ENCODE results near the gene TPCN1.

Gene TPCN1

DNA sequence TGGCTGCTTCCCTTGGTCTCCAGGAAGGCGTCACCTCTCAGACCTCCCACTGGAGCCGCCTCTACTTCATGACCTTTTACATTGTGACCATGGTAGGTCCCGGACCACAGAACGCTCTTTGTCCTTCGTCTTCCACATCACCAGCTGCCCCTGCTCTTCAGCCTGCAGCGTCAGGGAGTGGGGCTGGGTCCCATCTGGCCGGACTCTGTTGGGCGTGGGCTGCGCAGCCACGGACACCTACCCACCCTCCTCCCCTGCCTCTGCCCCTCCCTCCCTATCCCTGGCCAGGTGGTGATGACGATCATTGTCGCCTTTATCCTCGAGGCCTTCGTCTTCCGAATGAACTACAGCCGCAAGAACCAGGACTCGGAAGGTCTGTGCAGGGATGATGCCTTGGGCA lies 70.3 kb downstream of the TPCN1 start:
- no peak for DNase-seq

DNA sequence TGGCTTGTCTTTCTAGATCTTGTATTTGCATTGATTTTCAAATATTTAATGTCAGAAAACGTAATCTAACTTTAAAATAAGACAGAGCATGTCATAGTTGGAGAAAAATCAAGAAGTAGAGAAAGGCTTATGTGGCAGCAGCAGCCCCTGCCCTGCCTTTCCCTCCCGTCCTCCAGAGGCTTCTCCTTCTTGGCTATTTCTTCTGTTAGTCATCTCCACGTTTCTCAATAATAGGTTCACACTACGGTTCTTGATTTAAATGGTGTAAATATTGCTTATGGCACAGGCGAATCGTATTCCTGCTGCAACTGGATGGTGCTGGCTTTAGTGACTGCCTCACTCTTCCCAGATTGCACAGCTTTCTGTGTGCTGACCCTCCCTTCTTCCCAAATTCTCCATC lies 70.8 kb downstream of the TPCN1 start:
- no peak for DNase-seq

DNA sequence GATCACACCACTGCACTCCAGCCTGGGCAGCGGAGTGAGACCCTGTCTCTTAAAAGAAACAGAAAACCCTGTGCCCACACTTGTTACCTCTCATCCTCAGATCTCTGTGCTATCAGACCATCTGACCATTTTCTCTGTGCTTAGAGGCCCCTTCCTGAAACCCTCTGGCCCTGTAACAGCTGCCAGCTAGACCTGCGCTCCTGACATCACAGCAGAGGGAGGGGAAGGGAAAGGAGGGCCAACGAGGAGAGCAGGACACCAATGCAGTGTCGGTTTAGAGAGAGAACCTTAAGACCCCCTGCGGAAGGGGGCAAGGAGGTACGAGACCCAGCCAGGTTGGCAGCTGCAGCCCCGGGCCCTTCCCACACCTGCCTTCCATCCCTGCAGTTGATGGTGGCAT lies 71.3 kb downstream of the TPCN1 start:
- DNase-seq: no peak

DNA sequence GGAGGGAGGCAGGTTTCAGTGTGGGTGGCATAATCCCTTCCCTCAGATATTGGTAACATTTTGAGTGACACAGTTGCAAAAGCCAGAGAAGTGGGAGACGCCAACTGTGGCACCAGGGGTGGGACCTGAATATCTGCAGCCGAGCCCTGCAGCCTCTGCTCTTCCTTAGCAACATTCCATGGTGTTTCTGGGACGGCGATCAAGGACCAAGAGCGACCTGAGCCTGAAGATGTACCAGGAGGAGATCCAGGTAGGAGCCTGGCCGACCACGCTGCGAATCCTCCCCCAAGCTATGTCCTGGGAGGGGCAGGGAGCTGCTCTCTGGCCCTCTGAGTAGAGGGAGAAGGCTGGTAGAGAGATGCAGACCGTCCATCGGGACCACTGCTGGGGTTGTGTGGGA lies 71.8 kb downstream of the TPCN1 start:
- DNase-seq: no peak

DNA sequence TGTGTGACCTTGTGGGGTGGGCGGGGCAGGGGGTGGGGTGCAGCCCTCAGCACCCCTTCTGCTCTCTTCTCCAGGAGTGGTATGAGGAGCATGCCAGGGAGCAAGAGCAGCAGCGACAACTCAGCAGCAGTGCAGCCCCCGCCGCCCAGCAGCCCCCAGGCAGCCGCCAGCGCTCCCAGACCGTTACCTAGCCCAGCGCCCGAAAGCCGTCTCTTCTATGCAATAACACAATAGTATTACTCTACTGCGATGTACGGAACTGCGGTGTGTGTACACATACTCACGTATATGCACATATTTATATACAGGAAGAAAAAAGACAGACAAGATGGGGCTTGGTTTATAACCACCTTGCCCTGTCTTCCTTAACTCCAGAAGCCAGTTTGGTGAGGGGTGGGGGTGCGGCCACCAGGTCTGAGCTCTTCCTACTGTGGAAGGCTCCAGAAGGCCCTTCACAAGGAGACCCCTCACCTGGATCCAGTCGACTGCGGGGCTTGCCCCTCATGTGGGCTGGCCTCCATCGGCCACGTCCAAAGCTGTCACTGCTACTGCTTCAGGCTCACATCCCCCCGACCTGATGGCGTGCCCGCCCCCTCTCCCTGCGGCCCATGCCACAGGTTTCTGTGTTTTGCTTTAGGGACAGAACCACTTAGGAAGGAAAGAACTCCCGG lies 74.8 kb downstream of the TPCN1 start:
- no peak for DNase-seq

DNA sequence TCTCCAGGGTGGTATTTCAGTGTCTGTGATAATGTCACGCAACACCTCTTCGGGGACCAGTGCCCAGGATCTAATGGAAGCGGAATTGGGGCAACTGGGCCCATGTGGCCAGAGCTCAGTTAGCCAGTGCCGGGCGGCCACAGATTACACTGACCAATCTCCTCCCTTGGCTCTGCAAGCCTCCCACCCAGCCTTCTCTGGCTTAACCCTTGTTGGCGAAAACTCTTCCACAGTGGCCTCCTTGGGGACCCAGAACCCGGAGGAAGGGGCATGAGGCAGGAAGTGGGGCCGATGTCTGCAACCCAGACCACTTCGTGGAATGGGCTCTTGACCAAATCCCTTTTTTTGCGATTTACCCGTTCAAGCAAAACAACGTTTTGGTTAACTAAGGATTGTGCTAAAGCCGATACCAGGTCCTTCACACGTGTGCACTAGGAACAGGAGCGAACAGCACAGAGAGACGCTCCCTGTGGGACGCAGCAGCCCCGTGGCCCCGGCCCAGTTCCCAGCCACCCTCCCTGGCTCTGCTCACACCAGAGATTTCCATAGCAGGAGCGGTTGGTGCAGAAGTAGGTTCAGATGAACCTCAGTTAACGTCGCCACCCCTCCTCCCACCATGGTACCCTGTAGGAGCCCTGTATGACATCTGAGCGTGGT lies 75.4 kb downstream of the TPCN1 start:
- no peak for DNase-seq

DNA sequence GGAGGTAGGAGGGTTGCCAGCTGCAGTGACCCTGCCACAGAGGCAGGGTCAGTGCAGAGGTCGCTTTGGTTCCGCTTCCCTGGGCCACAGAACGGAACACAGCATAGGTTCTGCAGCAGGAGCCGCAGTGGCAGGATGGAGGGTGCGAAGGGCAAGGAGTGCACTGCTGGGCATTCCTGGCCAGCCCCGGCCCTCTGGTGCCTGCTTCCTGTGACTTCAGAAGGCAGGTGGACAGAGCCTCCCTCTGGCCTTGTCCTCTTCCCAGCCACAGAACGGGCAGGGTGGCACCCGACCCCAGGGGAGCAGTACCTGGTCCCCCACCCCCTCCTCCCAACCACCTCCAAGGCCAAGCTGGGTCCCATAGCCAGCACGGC lies 75.9 kb downstream of the TPCN1 start:
- no peak for DNase-seq

DNA sequence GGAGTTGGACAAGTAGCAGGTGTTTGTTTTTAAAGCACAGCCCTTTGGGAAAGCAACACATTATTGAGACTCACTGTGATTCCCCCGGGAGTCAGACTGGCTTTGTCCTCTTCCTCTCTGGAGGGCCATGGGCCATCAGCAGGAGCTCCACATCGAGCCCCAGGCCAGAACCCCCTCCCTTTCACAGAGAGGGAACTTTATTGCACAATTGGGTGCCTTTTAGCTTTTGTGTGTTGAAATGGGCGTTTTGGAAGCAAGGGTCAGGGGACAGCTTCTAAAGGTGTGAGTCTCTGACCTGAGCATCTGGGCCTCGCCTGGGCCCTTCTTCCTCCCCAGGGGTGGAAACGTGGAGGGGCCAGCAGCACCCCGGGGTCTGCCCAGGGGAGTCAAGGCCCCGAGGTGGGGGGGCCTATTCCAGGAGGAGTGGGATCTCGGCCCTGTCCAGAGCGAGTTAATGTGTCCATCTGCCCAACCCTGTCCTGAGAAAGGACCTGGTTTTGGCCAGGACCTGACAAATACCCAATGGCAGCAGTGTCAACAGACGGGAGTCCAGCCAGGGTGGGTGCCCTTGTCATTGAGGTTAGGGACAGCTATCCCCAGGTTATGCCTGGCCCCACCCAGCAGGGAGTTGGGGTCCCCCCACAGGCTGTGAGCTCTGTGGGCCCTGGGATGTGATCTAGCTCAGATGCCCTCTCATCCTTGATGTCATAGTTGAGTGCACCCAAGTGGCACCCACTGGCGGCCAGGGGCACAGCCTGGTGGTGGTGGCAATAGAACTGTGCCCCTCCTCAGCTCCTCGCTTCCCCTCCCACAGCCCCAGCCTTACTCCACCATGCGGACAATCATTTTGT lies 76.6 kb downstream of the TPCN1 start:
- no peak for DNase-seq

DNA sequence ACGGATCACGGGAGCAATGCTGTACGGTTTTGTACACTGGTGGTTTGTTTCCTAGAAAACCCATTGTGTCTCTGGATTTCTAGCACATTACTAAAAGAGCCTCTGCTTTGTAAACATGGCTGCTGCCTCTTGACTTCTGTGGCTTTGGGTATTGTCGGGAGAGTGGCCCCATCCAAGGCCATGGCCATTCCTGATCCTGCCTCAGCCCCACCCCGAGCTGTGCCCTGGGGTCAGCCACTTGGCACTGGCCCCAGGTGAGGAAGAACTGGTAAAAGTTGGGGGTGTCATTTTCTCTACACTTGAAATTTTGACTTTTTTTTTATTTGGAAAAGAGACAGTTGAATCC lies 77.2 kb downstream of the TPCN1 start:
- no peak for DNase-seq

DNA sequence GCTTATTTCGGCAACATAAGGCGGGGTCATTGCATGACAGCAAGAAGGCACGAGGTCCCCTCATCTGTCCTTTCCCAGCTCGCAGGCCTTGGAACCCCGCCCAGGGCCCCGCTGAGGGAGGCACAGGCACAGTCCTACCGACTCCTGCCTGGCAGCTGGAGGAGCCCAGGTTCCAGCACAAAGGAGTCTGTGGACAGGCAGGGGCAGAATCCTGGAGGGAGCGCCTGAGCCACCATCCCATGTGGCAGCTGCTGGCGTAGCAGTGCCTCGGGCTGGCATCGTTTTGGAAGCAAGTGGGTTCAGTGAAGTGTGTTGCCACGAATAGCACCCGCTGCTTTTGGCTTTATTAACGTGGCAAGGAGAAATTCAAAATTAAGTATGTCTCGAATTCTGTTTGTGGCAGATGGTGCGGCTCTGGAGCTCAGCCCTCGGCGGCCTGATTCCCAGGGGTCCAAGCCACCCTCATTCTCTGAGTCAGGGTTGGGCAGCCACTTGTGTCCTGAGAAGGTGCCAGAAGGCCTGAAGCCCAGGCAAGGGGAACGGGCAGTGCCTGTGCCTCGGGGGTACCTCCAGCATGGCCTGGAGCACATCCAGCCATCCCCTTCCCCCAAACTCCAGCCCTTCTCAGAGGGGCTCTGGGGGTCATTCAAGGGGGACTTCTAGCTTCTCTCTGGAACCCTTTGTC lies 77.7 kb downstream of the TPCN1 start:
- no peak for DNase-seq

DNA sequence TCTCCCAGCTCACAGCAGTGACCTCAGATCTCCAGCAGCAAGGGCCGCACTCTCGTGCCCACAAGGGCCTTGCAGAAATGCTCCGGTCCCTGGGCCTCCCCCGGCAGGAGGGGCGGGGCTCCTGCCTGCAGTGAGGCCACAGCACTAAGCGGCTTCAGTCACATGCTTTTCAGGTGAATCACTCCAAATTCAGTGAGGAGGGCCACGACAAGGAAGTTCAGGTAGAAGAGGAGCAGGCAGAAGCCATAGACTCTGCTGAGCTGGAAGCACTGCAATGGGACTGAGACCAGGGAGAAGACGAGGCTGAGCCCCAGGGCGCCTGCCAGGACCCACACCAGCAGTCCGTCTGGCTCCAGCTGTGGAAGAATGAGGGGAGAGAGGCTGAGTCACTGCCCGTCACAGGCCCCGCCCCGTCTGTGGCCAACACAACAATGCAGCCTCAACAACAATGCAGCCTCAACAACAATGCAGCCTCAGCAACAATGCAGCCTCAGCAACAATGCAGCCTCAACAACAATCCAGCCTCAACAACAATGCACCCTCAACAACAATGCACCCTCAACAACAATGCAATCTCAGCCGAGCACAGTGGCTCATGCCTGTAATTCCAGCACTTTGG lies 78.5 kb downstream of the TPCN1 start:
- DNase-seq: no peak

DNA sequence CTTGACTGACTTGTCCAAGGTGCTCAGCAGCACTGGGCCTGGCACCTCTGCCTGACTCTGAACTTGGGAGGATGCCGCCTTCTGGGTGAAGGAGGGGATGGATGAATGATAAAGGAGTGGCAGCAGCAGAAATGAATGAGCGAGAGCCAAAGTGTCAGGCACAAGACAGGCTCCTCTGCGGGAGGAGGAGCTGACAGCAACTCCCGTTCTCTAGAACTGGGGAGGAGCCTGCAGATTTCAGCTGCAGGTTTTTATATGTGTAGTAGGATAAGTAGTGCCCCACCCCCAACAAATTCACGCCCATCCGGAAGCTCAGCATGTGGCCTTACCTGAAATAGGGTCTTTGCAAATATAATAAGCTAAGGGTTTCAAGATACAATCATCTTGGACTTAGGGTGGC lies 80.5 kb downstream of the TPCN1 start:
- DNase-seq: no peak

DNA sequence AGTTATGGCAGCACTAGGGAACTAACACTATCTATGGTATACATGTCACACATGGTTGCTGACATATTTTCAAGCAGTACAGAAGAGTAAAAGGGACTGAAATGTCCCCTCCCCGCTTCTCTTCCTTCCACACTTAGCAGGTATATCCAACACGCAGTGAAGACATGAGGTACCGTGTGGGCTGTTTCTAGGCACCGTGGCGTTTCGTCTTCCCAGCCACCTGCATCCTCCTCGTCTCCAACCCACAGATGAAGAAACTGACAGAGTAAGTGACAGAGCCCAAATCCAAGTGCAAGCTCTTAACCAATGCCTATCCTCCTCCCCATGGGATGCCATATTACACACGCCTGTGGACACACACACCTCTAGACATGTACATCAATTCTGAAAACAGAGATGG lies 81.2 kb downstream of the TPCN1 start:
- DNase-seq: no peak

DNA sequence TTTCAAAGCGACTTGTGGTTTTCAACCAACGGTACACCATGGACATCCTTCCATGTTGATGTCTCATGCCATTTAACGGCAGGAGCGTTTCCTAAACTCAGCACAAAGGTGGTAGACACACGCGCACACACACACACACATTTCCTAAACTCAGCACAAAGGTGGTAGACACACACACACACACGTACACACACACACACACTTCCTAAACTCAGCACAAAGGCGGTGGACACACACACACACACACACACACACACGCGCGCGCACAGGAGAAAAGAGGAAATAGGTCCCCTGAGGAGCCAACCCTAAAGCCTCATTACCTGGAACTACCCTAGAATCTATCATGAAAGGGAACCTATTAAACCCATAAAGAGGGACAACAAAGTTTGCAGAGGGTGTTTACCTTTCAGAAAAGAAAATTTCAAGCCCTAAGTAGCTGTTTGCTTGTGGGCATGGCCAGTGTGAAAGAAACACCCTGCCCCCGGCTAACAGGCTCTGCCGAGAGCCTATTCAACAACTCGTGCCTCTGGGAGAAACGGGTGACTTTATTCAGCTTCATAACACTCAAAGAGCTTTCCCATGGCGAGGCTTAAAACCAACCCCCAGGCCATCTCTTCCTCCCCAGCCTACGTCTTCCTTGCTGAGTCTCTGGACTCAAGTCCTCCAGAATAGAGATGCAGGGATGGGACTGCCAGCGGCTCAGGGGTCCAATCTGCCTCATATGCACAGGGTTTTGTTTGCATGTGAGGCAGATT lies 81.8 kb downstream of the TPCN1 start:
- DNase-seq: no peak

DNA sequence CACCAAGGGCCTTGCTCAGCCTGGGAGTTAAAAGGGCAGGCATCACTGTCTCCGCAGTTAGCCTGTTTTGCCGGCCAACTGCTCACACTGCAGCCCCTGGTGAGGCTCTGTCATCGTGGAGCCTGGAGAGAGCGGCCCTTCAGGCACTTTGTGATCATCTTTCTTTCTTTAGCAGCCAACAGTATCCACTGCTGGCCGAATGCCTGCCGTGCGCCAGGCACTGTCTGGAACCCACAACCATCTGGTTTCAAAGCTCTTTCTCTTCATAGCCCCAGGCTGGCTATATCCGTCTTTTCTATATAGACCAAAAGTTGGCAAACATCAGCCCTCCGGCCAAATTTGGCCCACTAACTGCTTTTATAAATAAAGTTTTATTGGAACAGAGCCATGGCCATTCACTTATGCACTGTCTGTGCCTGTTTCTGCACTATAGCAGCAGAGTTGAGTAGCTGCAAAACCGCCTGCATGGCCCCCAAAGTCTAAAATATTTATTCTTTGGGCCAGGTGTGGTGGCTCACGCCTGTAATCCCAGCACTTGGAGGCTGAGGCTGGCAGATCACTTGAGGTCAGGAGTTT lies 84.1 kb downstream of the TPCN1 start:
- DNase-seq: no peak

DNA sequence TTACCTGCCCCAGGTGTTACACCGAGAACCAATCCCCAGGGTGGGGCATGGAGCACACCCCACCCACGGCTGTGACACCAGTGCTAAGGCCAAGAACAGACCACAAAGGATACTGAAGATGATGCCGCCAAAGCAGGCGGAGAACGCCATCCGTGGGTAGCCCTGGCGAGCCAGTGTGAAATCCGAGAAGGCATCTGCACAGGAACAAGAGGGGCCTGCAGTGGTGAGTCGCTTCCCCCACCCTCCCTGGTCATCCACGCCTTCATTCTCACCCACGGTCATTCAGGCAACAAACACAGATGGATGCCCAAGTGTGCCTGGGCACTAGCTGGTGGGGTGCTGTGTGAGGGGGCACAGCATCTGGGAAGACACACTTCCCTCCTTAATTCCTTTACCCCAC lies 85.1 kb downstream of the TPCN1 start:
- DNase-seq: no peak

DNA sequence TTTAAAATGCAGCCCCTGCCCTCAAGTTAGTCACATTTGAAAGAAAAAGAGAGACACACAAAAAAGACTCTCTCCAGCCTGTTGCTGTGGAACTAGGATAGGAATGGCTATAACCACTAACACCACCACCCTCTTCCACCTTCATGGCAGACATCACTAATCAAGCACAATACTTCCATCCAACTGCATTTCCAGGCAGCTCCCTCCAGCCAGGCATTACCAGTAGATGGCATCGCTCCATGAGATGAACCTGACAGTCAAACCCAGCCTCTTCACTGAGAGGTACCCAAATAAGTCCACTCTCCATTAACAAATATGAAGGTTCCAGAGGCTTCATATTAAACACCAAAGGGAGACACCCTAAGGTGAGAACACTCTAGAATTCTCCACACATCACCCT lies 89.2 kb downstream of the TPCN1 start:
- no peak for DNase-seq

DNA sequence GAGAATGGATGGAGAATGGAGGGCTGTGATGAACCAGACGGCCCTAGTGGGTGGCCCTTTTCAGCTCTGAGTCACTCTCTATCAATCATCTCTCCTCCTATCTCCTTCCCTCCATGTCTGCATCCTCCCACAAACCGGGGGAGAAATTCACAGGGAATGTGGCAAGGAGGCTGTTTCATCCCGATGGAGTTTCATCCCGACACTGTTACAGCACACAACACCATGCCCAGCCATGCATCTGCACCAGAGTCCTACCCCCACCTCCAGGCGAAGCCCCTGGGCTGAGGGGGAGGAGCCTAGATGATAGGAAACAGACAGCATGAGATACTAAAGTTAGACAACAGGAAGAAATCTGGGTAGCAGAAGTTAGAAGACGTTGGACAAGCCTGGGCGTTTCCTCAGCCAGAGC lies 92.9 kb downstream of the TPCN1 start:
- DNase-seq: no peak

DNA sequence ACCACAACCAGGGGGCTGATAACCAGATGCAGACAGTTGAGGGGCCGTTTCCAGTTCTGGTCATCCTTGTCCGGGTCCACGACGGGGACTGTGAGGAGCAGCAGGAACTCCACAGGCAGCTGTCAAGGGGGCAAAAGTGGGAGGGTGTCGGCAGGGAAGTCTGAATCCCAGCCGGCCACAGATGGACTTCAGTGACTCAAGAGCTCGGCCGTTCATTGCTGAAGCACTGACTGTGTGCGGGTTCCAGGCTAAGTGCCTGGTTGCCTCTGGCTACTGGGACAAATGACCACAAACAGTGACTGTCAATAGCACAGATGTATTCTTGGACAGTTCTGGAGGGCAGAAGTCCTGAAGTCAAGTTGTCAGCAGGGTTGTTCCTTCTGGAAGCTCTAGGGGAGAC lies 94.1 kb downstream of the TPCN1 start:
- DNase-seq: no peak

DNA sequence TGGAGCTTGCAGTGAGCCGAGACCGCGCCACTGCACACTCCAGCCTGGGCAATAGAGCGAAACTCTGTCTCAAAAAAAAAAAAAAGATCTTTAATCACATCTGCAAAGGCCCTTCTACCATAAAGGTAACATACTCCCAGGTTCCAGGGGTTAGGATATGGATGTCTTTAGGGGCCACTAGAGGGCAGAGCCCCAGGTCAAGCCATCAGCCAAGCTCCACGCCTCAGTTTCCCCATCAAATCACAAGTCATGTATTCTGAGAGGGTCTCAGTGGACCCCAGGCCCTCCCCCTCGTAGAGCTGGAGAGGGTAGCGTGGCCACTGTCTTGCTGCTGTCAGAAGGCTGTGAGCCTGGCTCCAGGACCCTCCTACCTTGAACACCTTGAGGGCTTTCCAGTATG lies 94.9 kb downstream of the TPCN1 start:
- no peak for DNase-seq

DNA sequence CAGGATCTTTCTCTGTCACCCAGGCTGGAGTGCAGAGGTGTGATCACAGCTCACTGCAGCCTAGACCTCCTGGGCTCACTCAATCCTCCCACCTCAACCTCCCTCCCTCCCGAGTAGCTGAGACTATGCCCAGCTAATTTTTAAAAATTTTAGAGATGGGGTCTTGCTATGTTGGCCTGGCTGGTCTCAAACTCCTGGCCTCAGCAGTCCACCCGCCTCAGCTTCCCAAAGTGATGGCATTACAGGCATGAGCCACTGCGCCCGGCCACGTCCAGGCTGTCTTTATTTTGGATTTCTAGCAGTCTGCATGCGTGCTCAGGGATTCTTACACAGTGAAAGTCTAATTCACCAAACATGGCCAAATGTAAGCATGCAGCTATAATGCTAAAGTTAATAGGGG lies 95.9 kb downstream of the TPCN1 start:
- DNase-seq: no peak

DNA sequence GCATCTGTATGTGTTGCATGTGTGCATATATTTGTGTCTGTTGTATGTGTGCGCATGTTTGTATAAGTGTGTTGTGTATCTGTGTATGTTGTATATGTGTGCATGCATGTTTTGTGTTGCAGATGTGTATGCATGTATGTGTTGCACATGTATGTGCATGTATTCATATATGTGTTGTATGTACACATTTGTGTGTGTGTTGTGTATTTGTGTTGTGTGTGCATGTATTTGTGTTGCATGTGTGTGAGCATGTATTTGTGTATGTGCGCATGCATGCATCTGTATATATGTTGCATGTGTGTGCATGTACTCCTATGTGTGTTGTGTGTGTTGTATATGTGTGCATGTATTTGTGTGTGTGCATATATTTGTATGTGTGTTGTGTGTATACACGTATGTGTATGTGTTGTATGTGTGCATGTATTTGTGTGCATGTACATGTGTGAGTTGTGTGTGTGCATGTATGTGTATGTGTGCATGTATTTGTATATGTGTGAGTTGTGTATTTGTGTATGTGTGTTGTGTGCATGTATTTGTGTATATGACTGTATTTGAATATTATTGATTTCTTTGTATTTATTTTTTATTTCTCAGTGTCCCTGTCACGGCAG lies 96.9 kb downstream of the TPCN1 start:
- no peak for DNase-seq
